Measurements from ENCODE around the gene CELF1. TPM values are rescaled to one million over a fixed set of nuclear protein-coding genes. Genes with fewer than 3 reads are reported as not detected.

CELF1 gene
- total and polyA plus RNA-seq, 5 donors from 2014 or later, result 30.8 to 124 (median 52.4) TPM

DNA sequence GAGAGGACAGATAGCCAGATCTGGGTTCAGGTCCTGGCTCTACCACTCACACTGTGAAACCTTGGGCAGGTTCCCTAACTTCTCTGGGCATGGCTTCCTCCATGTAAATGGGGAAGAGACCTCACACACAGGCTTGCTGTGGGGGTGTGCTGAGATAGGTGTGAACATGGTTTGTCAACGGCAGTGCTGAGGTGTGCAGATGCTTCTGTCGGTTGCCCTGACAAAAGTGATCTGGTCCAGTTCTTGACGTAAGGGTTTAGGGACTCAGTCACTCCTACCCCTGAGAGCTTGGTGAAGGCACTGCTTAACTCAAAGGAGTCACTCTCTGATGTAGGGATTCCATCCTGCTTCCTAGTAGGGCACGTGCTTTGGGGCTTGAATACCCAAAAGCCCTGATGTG is 39.3 kb upstream of the CELF1 start:
- no peaks in the 10 kb centered on the region for H3K9me3 ChIP-seq (ENCODE audit: control insufficient read depth in 2 of 2, low read length in 2 of 2)
- H3K36me3 ChIP-seq (ENCODE audit: control insufficient read depth, insufficient read depth, low read length), result no peaks in the 10 kb centered on the region
- Mint-ChIP-seq H3K27me3 (peaks cover 34% of the 10 kb centered on the region), H3K27ac (no peak overlapping the region), H3K9me3 (no peaks in the 10 kb centered on the region), H3K4me1 (peaks cover 0 to 9% (median 0%) of the 10 kb centered on the region in 4 donors), H3K36me3 (peaks cover 8% of the 10 kb centered on the region), H3K4me3 (no peak overlapping the region)
- DNase-seq (no peak), ATAC-seq (ENCODE audit: low read depth in 2 of 2) (no peak)
- no peak overlapping the region for H3K27ac ChIP-seq (ENCODE audit: insufficient read depth, low read length, poor library complexity, severe bottlenecking)
- H3K4me3 ChIP-seq (ENCODE audit: low read depth, low read length), result no peak overlapping the region
- peaks cover 17% of the 10 kb centered on the region for H3K27me3 ChIP-seq (ENCODE audit: control insufficient read depth, insufficient read depth, low read length)
- H3K4me1 ChIP-seq (ENCODE audit: control insufficient read depth, insufficient read depth, low read length, poor library complexity, severe bottlenecking), result peaks cover 8% of the 10 kb centered on the region

DNA sequence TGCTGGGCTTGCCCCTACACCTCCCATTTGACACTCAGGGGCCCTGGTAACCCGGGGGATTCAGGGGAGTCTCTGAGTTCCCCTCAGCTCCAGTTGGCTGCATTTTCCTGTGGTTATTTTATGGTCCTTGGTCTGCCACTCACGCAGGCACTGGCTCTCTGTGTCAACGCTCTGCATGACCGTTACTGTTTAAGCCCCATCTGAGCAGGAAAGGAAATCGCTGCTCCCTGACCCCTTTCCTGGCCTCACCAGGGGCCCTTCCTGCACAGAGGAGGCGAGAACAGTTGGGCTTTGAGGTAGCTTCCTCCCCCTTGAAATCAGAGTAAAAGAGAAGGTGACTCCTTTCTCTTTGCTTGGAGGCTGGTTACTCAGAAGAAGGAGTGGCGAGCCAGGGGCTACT is 38.8 kb upstream of the CELF1 start:
- ATAC-seq (ENCODE audit: low read depth in 2 of 2) (no peak), DNase-seq (peak in 1 of 3 donors; percentile 17)
- no peaks in the 10 kb centered on the region for H3K9me3 ChIP-seq (ENCODE audit: control insufficient read depth in 2 of 2, low read length in 2 of 2)
- H3K27me3 Mint-ChIP-seq, result peaks cover 34% of the 10 kb centered on the region
- H3K4me1 ChIP-seq (ENCODE audit: control insufficient read depth, insufficient read depth, low read length, poor library complexity, severe bottlenecking), result peaks cover 8% of the 10 kb centered on the region
- H3K27ac Mint-ChIP-seq, result no peak overlapping the region
- peaks cover 0 to 9% (median 0%) of the 10 kb centered on the region in 4 donors for H3K4me1 Mint-ChIP-seq
- H3K27ac ChIP-seq (ENCODE audit: insufficient read depth, low read length, poor library complexity, severe bottlenecking), result no peak overlapping the region
- H3K9me3 Mint-ChIP-seq, result no peaks in the 10 kb centered on the region
- H3K36me3 Mint-ChIP-seq, result peaks cover 8% of the 10 kb centered on the region
- H3K36me3 ChIP-seq (ENCODE audit: control insufficient read depth, insufficient read depth, low read length), result no peaks in the 10 kb centered on the region
- H3K4me3 ChIP-seq (ENCODE audit: low read depth, low read length), result no peak overlapping the region
- H3K4me3 Mint-ChIP-seq, result no peak overlapping the region
- H3K27me3 ChIP-seq (ENCODE audit: control insufficient read depth, insufficient read depth, low read length), result peaks cover 17% of the 10 kb centered on the region

DNA sequence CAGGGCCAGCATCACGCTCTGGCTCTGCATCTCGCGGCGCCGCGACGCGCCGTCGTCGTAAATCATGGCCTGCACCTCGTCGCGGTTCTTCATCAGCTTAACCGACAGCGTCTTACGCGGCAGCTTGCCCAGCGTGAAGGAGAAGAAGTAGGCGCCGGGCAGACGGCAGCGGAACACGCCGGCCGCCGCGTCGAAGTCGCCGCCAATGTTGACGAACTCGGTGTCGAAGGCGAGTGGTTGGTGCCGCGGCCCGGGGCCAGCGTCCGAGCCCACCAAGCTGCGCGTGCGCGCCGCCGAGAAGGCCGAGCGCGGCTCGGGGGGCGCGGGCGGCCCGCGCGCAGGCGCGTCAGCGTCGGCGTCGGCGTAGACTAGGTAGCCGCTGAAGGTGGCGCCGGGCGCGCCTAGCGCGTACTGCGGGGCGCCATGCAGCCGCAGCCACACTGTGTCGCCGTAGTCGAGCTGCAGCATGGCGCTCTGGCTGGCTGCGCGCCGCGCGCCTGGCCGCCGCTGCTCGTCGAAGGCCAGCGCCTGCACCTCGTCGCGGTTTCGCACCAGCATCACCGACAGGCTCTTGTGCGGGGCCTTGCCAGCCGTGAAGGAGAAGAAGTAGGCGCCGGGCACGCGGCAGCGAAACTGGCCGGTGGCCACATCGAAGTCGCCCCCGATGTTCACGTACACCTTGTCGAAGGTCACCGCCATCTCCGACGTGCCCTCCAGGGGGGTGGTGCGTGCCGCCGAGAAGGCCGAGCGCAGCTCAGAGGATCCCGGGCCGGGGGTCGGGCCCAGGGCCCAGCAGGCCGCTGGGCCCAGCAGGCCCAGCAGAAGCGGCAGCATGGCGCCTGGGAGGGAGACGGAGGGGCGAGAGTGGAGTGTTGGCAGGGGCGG is 37.3 kb upstream of the CELF1 start:
- Histone ChIP-seq H3K36me3 (ENCODE audit: control insufficient read depth, insufficient read depth, low read length) (no peaks in the 10 kb centered on the region), H3K27me3 (ENCODE audit: control insufficient read depth, insufficient read depth, low read length) (peaks cover 17% of the 10 kb centered on the region), H3K4me1 (ENCODE audit: control insufficient read depth, insufficient read depth, low read length, poor library complexity, severe bottlenecking) (peaks cover 8% of the 10 kb centered on the region), H3K9me3 (ENCODE audit: control insufficient read depth in 2 of 2, low read length in 2 of 2) (no peaks in the 10 kb centered on the region), H3K27ac (ENCODE audit: insufficient read depth, low read length, poor library complexity, severe bottlenecking) (no peak overlapping the region), H3K4me3 (ENCODE audit: low read depth, low read length) (no peak overlapping the region)
- no peak for DNase-seq
- Mint-ChIP-seq H3K9me3 (no peaks in the 10 kb centered on the region), H3K27ac (peak overlapping the region in 1 of 3 donors; percentile 14), H3K4me1 (peaks cover 0 to 9% (median 0%) of the 10 kb centered on the region in 4 donors), H3K27me3 (peaks cover 30% of the 10 kb centered on the region), H3K4me3 (no peak overlapping the region), H3K36me3 (peaks cover 5% of the 10 kb centered on the region)
- no peak for ATAC-seq (ENCODE audit: low read depth in 2 of 2)

DNA sequence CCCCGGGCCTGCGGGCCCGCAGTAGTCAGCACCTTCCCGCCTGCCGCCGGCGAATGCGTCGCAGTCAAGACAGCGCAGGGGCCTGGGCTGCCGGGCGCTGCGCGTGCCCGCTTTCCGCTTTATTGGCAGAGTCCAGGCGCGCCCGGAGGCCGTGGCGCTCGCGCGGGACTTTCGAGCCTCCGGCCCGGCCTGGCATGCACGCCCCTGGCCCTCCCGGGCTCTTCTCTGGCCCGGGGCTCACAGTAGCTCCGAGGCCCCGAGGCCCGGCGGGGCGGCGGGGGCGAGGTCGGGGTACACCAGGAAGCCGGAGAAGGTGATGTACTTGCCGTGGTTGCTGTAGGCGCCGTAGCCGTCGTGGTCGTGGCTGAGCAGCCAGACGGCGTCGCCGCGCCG is 36.6 kb upstream of the CELF1 start:
- Mint-ChIP-seq H3K4me1 (peaks cover 0 to 7% (median 0%) of the 10 kb centered on the region in 4 donors), H3K4me3 (no peak overlapping the region), H3K36me3 (peaks cover 2% of the 10 kb centered on the region), H3K9me3 (no peaks in the 10 kb centered on the region), H3K27me3 (peaks cover 23% of the 10 kb centered on the region), H3K27ac (no peak overlapping the region)
- Histone ChIP-seq H3K27me3 (ENCODE audit: control insufficient read depth, insufficient read depth, low read length) (peaks cover 15% of the 10 kb centered on the region), H3K9me3 (ENCODE audit: control insufficient read depth in 2 of 2, low read length in 2 of 2) (no peaks in the 10 kb centered on the region), H3K4me1 (ENCODE audit: control insufficient read depth, insufficient read depth, low read length, poor library complexity, severe bottlenecking) (peaks cover 8% of the 10 kb centered on the region), H3K4me3 (ENCODE audit: low read depth, low read length) (no peak overlapping the region), H3K36me3 (ENCODE audit: control insufficient read depth, insufficient read depth, low read length) (peaks cover 4% of the 10 kb centered on the region), H3K27ac (ENCODE audit: insufficient read depth, low read length, poor library complexity, severe bottlenecking) (no peak overlapping the region)
- ATAC-seq (ENCODE audit: low read depth in 2 of 2) (no peak), DNase-seq (no peak)

DNA sequence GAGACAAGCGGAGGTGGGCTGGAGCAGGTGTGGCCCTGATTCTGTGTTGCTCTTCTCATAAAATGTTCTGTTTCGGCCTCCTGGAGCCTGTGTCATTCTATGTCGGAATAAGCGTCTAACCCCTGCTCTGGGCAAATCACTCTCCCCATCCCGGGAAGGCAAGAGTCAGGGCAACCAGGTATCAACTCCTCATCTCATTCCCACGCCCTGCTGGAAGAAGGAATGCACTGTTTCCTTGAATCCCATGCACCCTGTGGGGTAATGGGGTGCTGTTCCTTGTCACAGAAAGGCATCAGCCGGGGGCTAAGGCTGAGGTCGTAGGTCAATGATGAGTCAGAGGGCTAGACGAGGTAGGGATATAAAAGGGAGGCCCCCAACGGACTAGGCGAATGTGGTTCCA is 36.2 kb upstream of the CELF1 start:
- Histone ChIP-seq H3K4me1 (ENCODE audit: control insufficient read depth, insufficient read depth, low read length, poor library complexity, severe bottlenecking) (peaks cover 8% of the 10 kb centered on the region), H3K27me3 (ENCODE audit: control insufficient read depth, insufficient read depth, low read length) (peaks cover 12% of the 10 kb centered on the region), H3K36me3 (ENCODE audit: control insufficient read depth, insufficient read depth, low read length) (peaks cover 8% of the 10 kb centered on the region), H3K9me3 (ENCODE audit: control insufficient read depth in 2 of 2, low read length in 2 of 2) (no peaks in the 10 kb centered on the region), H3K4me3 (ENCODE audit: low read depth, low read length) (no peak overlapping the region), H3K27ac (ENCODE audit: insufficient read depth, low read length, poor library complexity, severe bottlenecking) (no peak overlapping the region)
- Mint-ChIP-seq H3K4me3 (no peak overlapping the region), H3K36me3 (peaks cover 4% of the 10 kb centered on the region), H3K27me3 (peaks cover 21% of the 10 kb centered on the region), H3K4me1 (peaks cover 0 to 4% (median 0%) of the 10 kb centered on the region in 4 donors), H3K27ac (no peak overlapping the region), H3K9me3 (no peaks in the 10 kb centered on the region)
- ATAC-seq (ENCODE audit: low read depth in 2 of 2), result no peak
- DNase-seq, result no peak

DNA sequence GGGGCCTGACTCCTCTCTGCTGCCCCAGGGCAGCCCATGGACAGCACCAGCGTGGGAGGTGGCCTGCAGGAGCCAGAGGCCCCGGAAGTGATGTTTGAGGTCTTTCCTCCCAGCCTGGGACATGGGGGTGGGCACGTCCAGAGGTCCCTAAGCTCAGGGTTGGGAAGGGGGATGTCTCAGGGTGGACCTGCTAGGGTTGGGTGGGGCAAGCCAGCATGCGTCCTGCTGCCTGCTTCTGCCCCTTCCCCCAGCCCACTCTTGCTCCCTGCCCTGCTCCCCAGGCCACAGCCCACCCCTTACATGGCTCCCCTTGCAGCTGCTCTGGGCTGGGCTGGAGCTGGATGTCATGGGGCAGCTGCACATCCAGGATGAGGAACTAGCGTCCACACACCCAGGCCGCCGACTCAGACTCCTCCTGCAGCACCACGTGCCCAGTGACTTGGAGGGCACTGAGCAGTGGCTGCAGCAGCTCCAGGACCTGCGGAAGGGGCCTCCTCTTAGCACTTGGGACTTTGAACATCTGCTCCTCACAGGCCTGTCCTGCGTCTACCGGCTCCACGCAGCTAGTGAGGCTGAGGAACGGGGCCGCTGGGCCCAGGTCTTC is 34.9 kb upstream of the CELF1 start:
- H3K36me3 ChIP-seq (ENCODE audit: control insufficient read depth, insufficient read depth, low read length), result peaks cover 21% of the 10 kb centered on the region
- Mint-ChIP-seq H3K4me3 (no peak overlapping the region), H3K27ac (no peak overlapping the region), H3K9me3 (no peaks in the 10 kb centered on the region), H3K36me3 (peaks cover 15% of the 10 kb centered on the region), H3K27me3 (peaks cover 10% of the 10 kb centered on the region), H3K4me1 (peaks cover 0 to 4% (median 1%) of the 10 kb centered on the region in 4 donors)
- ATAC-seq (ENCODE audit: low read depth in 2 of 2) (peak in 1 of 2 donors; percentile 20), DNase-seq (no peak)
- no peaks in the 10 kb centered on the region for H3K9me3 ChIP-seq (ENCODE audit: control insufficient read depth in 2 of 2, low read length in 2 of 2)
- no peak overlapping the region for H3K27ac ChIP-seq (ENCODE audit: insufficient read depth, low read length, poor library complexity, severe bottlenecking)
- no peak overlapping the region for H3K4me3 ChIP-seq (ENCODE audit: low read depth, low read length)
- H3K4me1 ChIP-seq (ENCODE audit: control insufficient read depth, insufficient read depth, low read length, poor library complexity, severe bottlenecking), result no peaks in the 10 kb centered on the region
- peaks cover 3% of the 10 kb centered on the region for H3K27me3 ChIP-seq (ENCODE audit: control insufficient read depth, insufficient read depth, low read length)

DNA sequence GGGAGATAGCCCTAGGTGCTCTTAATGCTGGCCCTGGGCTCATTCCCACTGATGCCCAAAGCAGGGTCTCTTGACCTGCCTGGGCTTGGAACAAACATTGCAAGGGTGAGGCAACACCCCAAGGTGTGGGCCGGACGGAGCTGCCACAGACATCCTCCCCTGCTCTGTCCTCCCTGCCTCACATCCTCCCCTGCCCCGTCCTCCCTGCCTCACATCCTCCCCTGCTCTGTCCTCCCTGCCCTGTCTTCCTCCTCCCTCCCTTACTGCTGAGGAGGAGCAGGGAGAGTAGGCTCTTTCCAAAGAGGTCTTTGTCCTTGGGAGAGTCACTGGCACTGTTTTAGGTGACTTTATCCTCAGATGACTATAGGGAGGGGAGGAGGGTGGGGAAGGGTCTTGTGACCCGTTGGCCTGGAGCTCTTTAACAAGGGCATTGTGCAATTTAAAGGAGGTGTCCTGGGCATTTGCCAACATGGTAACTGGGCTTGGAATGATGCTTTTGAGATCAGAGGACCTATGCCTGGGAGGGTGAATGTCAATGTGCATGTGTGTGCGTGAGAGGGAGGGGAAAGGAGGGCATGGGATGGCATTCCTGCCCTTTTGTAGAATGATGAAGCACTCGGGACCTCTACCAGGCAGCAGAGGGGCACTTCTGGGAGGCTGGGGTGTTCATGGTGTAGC is 34.2 kb upstream of the CELF1 start:
- Mint-ChIP-seq H3K9me3 (no peaks in the 10 kb centered on the region), H3K36me3 (peaks cover 20% of the 10 kb centered on the region), H3K27me3 (peaks cover 4% of the 10 kb centered on the region), H3K4me3 (no peak overlapping the region), H3K4me1 (peaks cover 0 to 7% (median 3%) of the 10 kb centered on the region in 4 donors), H3K27ac (peak overlapping the region in 1 of 3 donors; percentile 5)
- Histone ChIP-seq H3K27ac (ENCODE audit: insufficient read depth, low read length, poor library complexity, severe bottlenecking) (no peak overlapping the region), H3K9me3 (ENCODE audit: control insufficient read depth in 2 of 2, low read length in 2 of 2) (no peaks in the 10 kb centered on the region), H3K4me1 (ENCODE audit: control insufficient read depth, insufficient read depth, low read length, poor library complexity, severe bottlenecking) (no peaks in the 10 kb centered on the region), H3K36me3 (ENCODE audit: control insufficient read depth, insufficient read depth, low read length) (peaks cover 27% of the 10 kb centered on the region), H3K4me3 (ENCODE audit: low read depth, low read length) (no peak overlapping the region), H3K27me3 (ENCODE audit: control insufficient read depth, insufficient read depth, low read length) (no peaks in the 10 kb centered on the region)
- DNase-seq, result no peak
- ATAC-seq (ENCODE audit: low read depth in 2 of 2), result peak in 1 of 2 donors; percentile 25

Measured in CD4-positive, CD25-positive, alpha-beta regulatory T cell (primary cell).